HCT116 (cell line): ENCODE results near the gene TENM3. TPM values are rescaled to one million over a fixed set of nuclear protein-coding genes. Genes with fewer than 3 reads are reported as not detected.

ENCODE experiments used
- ATAC-seq: fragments of 200-7000 bp; cut with Tn5 transposase; 2 replicates; pipeline ENCODE4 v1.9.1; 2020; ENCODE audit warnings: mild to moderate bottlenecking, moderate library complexity
- BruUV-seq: library from RNA; stranded (reverse); fragments of 400-500 nt; replicated peaks from 2 replicates; lab custom pipeline; 2021; lab: Mats Ljungman, UMichigan
- CTCF ChIA-PET: fragments of 300-600 bp; sonication (Branson Sonifier 250); formaldehyde crosslinking; loops from one replicate; lab custom pipeline; 2021; ENCODE audit warnings: antibody characterized with exemption; lab: Charles Lee
- POLR2A ChIA-PET: fragments of 300-600, 350-600 bp; sonication (Branson Sonifier 250); formaldehyde crosslinking; loops from one replicate; lab custom pipeline; 2021; ENCODE audit warnings: antibody characterized with exemption; lab: Charles Lee
- RAD21 ChIA-PET, 2 experiments: fragments of 300-600 bp; sonication (Branson Sonifier 250); formaldehyde crosslinking; loops; one replicate each; lab custom pipeline; 2023; ENCODE audit warnings: low total read pairs in 2 of 2; ENCODE audit not compliant: uncharacterized antibody in 2 of 2, unreplicated experiment in 2 of 2, low non-redundant PET in 1 of 2; lab: Charles Lee
- DNase-seq: peaks from one replicate; pipeline ENCODE4 v3.0.0-alpha.2; 2010; ENCODE audit warnings: low read depth, low spot score
- H2AFZ ChIP-seq: fragments of 200-600 bp; shearing (Covaris generic), sonication (generic); 2 replicates; pipeline ENCODE4 v1.6.1; 2017; ENCODE audit warnings: low read depth, mixed run types, mixed read lengths, antibody characterized with exemption, low read length; ENCODE audit not compliant: poor library complexity, severe bottlenecking
- H3K27ac ChIP-seq: 2 replicates; pipeline ENCODE4 v1.5.1; 2012; ENCODE audit warnings: low read depth, low read length
- H3K27me3 ChIP-seq: fragments of 200-600 bp; sonication (generic); 2 replicates; pipeline ENCODE4 v1.6.1; 2016; ENCODE audit warnings: mixed run types, low read length, mixed read lengths; ENCODE audit not compliant: insufficient read depth
- H3K36me3 ChIP-seq, 2 experiments: fragments of 200-500 bp in 1 of 2; fragments of 200-600 bp in 1 of 2; sonication (Bioruptor generic) in 1 of 2; sonication (generic) in 1 of 2; 2 replicates each; pipeline versions ENCODE4 v1.5.1 to v1.6.1; 2014 to 2016; ENCODE audit warnings: low read length in 2 of 2, inconsistent platforms in 1 of 2, mixed read lengths in 1 of 2, mixed run types in 1 of 2; ENCODE audit not compliant: insufficient read depth in 2 of 2, control insufficient read depth in 1 of 2
- H3K4me1 ChIP-seq, 2 experiments: fragments of 200-600 bp in 1 of 2; sonication (generic) in 1 of 2; 2 replicates each; pipeline versions ENCODE4 v1.5.1 to v1.6.1; 2012 to 2017; ENCODE audit warnings: low read length in 2 of 2, inconsistent platforms in 1 of 2, mild to moderate bottlenecking in 1 of 2, mixed read lengths in 1 of 2, mixed run types in 1 of 2, moderate library complexity in 1 of 2; ENCODE audit not compliant: insufficient read depth in 2 of 2, control insufficient read depth in 1 of 2
- H3K4me2 ChIP-seq: fragments of 200-600 bp; sonication (generic); 2 replicates; pipeline ENCODE4 v1.6.1; 2017; ENCODE audit warnings: mixed run types, low read length, mixed read lengths
- H3K4me3 ChIP-seq, 2 experiments: fragments of 200-600 bp in 1 of 2; sonication (generic) in 1 of 2; replicated peaks in 1 of 2; 2 replicates each; pipeline ENCODE4 v1.5.1; 2011 to 2016; ENCODE audit warnings: low read length in 2 of 2, control low read depth in 1 of 2, low read depth in 1 of 2, mild to moderate bottlenecking in 1 of 2, mixed read lengths in 1 of 2, mixed run types in 1 of 2
- H3K79me2 ChIP-seq: fragments of 200-600 bp; sonication (generic); 2 replicates; pipeline ENCODE4 v1.6.1; 2017; ENCODE audit warnings: mild to moderate bottlenecking, mixed run types, low read length, moderate library complexity, mixed read lengths; ENCODE audit not compliant: insufficient read depth
- H3K9ac ChIP-seq: fragments of 200-600 bp; sonication (generic); 2 replicates; pipeline ENCODE4 v1.6.1; 2016; ENCODE audit warnings: low read length, mixed read lengths
- H3K9me2 ChIP-seq: fragments of 200-600 bp; sonication (generic), shearing (Covaris generic); 2 replicates; pipeline ENCODE4 v1.6.1; 2017; ENCODE audit warnings: mixed run types, mild to moderate bottlenecking, moderate library complexity; ENCODE audit not compliant: insufficient read depth
- H3K9me3 ChIP-seq, 2 experiments: fragments of 200-500 bp in 1 of 2; fragments of 200-600 bp in 1 of 2; sonication (Bioruptor generic) in 1 of 2; sonication (generic) in 1 of 2; 2 replicates each; pipeline ENCODE4 v1.6.1; 2014 to 2017; ENCODE audit warnings: low read length in 2 of 2, mixed read lengths in 2 of 2, inconsistent platforms in 1 of 2, low read depth in 1 of 2, mild to moderate bottlenecking in 1 of 2, mixed run types in 1 of 2, moderate library complexity in 1 of 2; ENCODE audit not compliant: control insufficient read depth in 1 of 2, insufficient read depth in 1 of 2
- H4K20me1 ChIP-seq: fragments of 200-600 bp; sonication (generic), shearing (Covaris generic); 2 replicates; pipeline ENCODE4 v1.6.1; 2017; ENCODE audit warnings: mixed run types, mild to moderate bottlenecking, moderate library complexity; ENCODE audit not compliant: insufficient read depth
- ATF3 ChIP-seq: IDR thresholded peaks from 2 replicates; pipeline ENCODE4 v1.6.1; 2012
- CBX3 ChIP-seq: IDR thresholded peaks from 2 replicates; pipeline ENCODE4 v1.6.1; 2012; ENCODE audit warnings: low read depth
- CEBPB ChIP-seq: IDR thresholded peaks from 2 replicates; pipeline ENCODE4 v1.6.1; 2012; ENCODE audit warnings: low read depth
- EGR1 ChIP-seq: IDR thresholded peaks from 2 replicates; pipeline ENCODE4 v1.6.1; 2012; ENCODE audit warnings: low read depth
- EZH2 ChIP-seq: fragments of 200-600 bp; sonication (generic); IDR thresholded peaks from 2 replicates; pipeline ENCODE4 v1.6.1; 2017; ENCODE audit warnings: antibody characterized with exemption, mixed run types
- FOSL1 ChIP-seq: IDR thresholded peaks from 2 replicates; pipeline ENCODE4 v1.6.1; 2012; ENCODE audit warnings: low read depth
- POLR2A ChIP-seq: IDR thresholded peaks from 2 replicates; pipeline ENCODE4 v1.7.0; 2011; ENCODE audit warnings: borderline replicate concordance; ENCODE audit not compliant: insufficient read depth, insufficient read length; ENCODE audit errors: extremely low read depth
- POLR2AphosphoS5 ChIP-seq: IDR thresholded peaks from 2 replicates; pipeline ENCODE4 v1.6.1; 2011; ENCODE audit warnings: mild to moderate bottlenecking, low read depth, low read length, moderate library complexity
- RAD21 ChIP-seq: IDR thresholded peaks from 2 replicates; pipeline ENCODE4 v1.6.1; 2012; ENCODE audit warnings: low read depth, mild to moderate bottlenecking
- SP1 ChIP-seq: IDR thresholded peaks from 2 replicates; pipeline ENCODE4 v1.6.1; 2012; ENCODE audit warnings: low read depth
- TCF7L2 ChIP-seq: IDR thresholded peaks from 2 replicates; pipeline ENCODE4 v1.7.0; 2011; ENCODE audit warnings: borderline replicate concordance, inconsistent platforms; ENCODE audit not compliant: insufficient read depth, insufficient read length; ENCODE audit errors: extremely low read depth
- YY1 ChIP-seq: IDR thresholded peaks from 2 replicates; pipeline ENCODE4 v1.6.1; 2011; ENCODE audit warnings: low read length, low read depth, moderate library complexity, mild to moderate bottlenecking; ENCODE audit not compliant: insufficient replicate concordance; ENCODE audit errors: extremely low read depth
- ZBTB33 ChIP-seq: IDR thresholded peaks from 2 replicates; pipeline ENCODE4 v1.6.1; 2011; ENCODE audit warnings: mild to moderate bottlenecking, low read length, moderate library complexity; ENCODE audit not compliant: insufficient replicate concordance; ENCODE audit errors: extremely low read depth
- ZNF274 ChIP-seq: fragments of 200-500 bp; sonication (Bioruptor generic); IDR thresholded peaks from 2 replicates; pipeline ENCODE4 v1.6.1; 2014; ENCODE audit warnings: mild to moderate bottlenecking, low read depth, low read length, inconsistent platforms
- intact Hi-C: fragments of 100-400 bp; cut with micrococcal nuclease; formaldehyde crosslinking; loops from 2 replicates; pipeline ENCODE4 v1.10.0; 2022
- total RNA-seq: library from RNA; stranded (reverse); gene quantifications from one replicate; pipeline ENCODE4 v1.2.1, GENCODE V29; 2021; ENCODE audit not compliant: unreplicated experiment

TENM3 gene
- total RNA-seq, 1 experiment from 2014 or later: 0.54 TPM

GRCh38 chr4:182252220-182252619, 9.0 kb downstream of the TENM3 start:
- no peaks in the 10 kb centered on the region for H3K9me3 ChIP-seq
- BruUV-seq: no TSS peak

GRCh38 chr4:182254026-182254780, 11.0 kb downstream of the TENM3 start:
- BruUV-seq: no TSS peak
- no peak overlapping the region for H3K4me3 ChIP-seq
- no peak overlapping the region for H3K4me2 ChIP-seq
- intact Hi-C loops: no loop called here
- POLR2A ChIA-PET: no interaction called here
- H3K79me2 ChIP-seq: no peaks in the 10 kb centered on the region
- H3K9ac ChIP-seq: no peak overlapping the region
- H4K20me1 ChIP-seq: no peaks in the 10 kb centered on the region
- H3K36me3 ChIP-seq: no peaks in the 10 kb centered on the region
- RAD21 ChIA-PET: no interaction called here
- H3K9me2 ChIP-seq: no peaks in the 10 kb centered on the region
- no peak for TF ChIP-seq CEBPB
- no peak for TF ChIP-seq POLR2AphosphoS5
- TF ChIP-seq SP1: no peak
- no peak for TF ChIP-seq POLR2A
- no peak for TF ChIP-seq EGR1
- TF ChIP-seq ZNF274: no peak
- no peak for TF ChIP-seq ATF3
- TF ChIP-seq ZBTB33: no peak
- no peak for TF ChIP-seq RAD21
- TF ChIP-seq EZH2: no peak
- TF ChIP-seq TCF7L2: no peak
- no peak for TF ChIP-seq FOSL1
- no peak for TF ChIP-seq CBX3
- DNase-seq: no peak
- H3K4me1 ChIP-seq: no peaks in the 10 kb centered on the region
- no peaks in the 10 kb centered on the region for H3K9me3 ChIP-seq
- H2AFZ ChIP-seq: no peak overlapping the region
- CTCF ChIA-PET: no interaction called here
- H3K27ac ChIP-seq: no peak overlapping the region
- H3K27me3 ChIP-seq: no peaks in the 10 kb centered on the region
- ATAC-seq: no peak

More at GRCh38 chr4:182252220-182252619, 9.0 kb downstream of the TENM3 start:
- DNase-seq: no peak
- ATAC-seq: no peak
- POLR2A ChIA-PET: no interaction called here
- TF ChIP-seq TCF7L2 (no peak), YY1 (no peak)
- H3K79me2 ChIP-seq: no peaks in the 10 kb centered on the region
- H3K4me2 ChIP-seq: no peak overlapping the region
- no peaks in the 10 kb centered on the region for H3K27me3 ChIP-seq
- H2AFZ ChIP-seq: no peak overlapping the region
- H3K4me1 ChIP-seq: no peaks in the 10 kb centered on the region
- intact Hi-C loops: no loop called here
- no peak overlapping the region for H3K9ac ChIP-seq
- H3K9me2 ChIP-seq: no peaks in the 10 kb centered on the region
- no peak overlapping the region for H3K4me3 ChIP-seq
- CTCF ChIA-PET: no interaction called here
- H3K27ac ChIP-seq: no peak overlapping the region
- no peaks in the 10 kb centered on the region for H3K36me3 ChIP-seq
- no peaks in the 10 kb centered on the region for H4K20me1 ChIP-seq
- RAD21 ChIA-PET: no interaction called here
